HFFc6 (cell line): ENCODE data around the gene SRGAP3. TPM values are rescaled to one million over a fixed set of nuclear protein-coding genes. Genes with fewer than 3 reads are reported as not detected.

ENCODE experiments used
- DNase-seq: peaks from one replicate; pipeline ENCODE4 v3.0.0-alpha.2; 2018
- H3K27ac Mint-ChIP-seq: 2 replicates; pipeline ENCODE4 v1.8.0; 2020; ENCODE audit warnings: mild to moderate bottlenecking, mixed read lengths
- H3K27me3 Mint-ChIP-seq: 2 replicates; pipeline ENCODE4 v1.8.0; 2021; ENCODE audit warnings: mild to moderate bottlenecking, moderate library complexity, mixed read lengths; ENCODE audit not compliant: insufficient read depth
- H3K36me3 Mint-ChIP-seq: 2 replicates; pipeline ENCODE4 v1.8.0; 2021; ENCODE audit warnings: low read depth, mixed read lengths
- H3K4me1 Mint-ChIP-seq: 2 replicates; pipeline ENCODE4 v1.8.0; 2020; ENCODE audit warnings: low read depth, mixed read lengths
- H3K4me3 Mint-ChIP-seq: 2 replicates; pipeline ENCODE4 v1.8.0; 2020; ENCODE audit warnings: mild to moderate bottlenecking, moderate library complexity, mixed read lengths
- H3K9me3 Mint-ChIP-seq: 2 replicates; pipeline ENCODE4 v1.8.0; 2020; ENCODE audit warnings: mild to moderate bottlenecking, mixed read lengths
- total RNA-seq, 6 experiments: library from RNA; stranded (reverse); fragmentation: NEBNext Ultra II Directional; extraction: Animal tissue kit (Norgen Biotek cat#: 25700); gene quantifications; 2 replicates in 1 of 6; 3 replicates in 5 of 6; pipeline ENCODE4 v1.2.3, GENCODE V29; 2021
- TF ChIP-seq, protein P1 (sequence below): fragments of 200-600 bp; sonication (generic); IDR thresholded peaks from 2 replicates; pipeline ENCODE4 v1.5.0; 2021; ENCODE audit warnings: antibody characterized with exemption, mild to moderate bottlenecking

The SRGAP3 gene
- total RNA-seq, 6 experiments from 2014 or later: 0.23 to 0.92 (median 0.77) TPM

DNA sequence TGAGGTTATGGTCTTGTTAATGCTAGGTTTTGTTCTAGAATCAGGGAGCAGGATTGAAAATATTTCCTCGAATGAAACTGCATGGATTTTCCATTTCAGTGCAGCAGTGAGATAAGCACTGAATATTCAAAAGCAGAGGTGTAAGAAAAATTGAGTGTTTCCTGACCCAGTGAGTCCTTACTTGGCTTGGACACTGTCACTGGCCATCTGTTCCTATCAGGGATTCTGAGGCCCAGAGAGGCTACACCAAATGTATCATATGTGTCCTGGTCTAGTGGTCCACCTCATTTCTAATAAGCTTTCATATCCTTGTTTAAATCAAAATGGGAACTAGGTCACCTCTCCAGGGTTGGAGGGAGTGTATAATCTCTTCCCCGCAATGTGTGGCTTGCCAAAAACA, 225.1 kb downstream of the SRGAP3 start:
- DNase-seq: no peak
- Mint-ChIP-seq H3K9me3 (no peaks in the 10 kb centered on the region), H3K36me3 (no peaks in the 10 kb centered on the region), H3K4me1 (no peaks in the 10 kb centered on the region), H3K27me3 (peaks cover 47% of the 10 kb centered on the region), H3K4me3 (no peak overlapping the region), H3K27ac (no peak overlapping the region)
- TF ChIP-seq, protein P1, sequence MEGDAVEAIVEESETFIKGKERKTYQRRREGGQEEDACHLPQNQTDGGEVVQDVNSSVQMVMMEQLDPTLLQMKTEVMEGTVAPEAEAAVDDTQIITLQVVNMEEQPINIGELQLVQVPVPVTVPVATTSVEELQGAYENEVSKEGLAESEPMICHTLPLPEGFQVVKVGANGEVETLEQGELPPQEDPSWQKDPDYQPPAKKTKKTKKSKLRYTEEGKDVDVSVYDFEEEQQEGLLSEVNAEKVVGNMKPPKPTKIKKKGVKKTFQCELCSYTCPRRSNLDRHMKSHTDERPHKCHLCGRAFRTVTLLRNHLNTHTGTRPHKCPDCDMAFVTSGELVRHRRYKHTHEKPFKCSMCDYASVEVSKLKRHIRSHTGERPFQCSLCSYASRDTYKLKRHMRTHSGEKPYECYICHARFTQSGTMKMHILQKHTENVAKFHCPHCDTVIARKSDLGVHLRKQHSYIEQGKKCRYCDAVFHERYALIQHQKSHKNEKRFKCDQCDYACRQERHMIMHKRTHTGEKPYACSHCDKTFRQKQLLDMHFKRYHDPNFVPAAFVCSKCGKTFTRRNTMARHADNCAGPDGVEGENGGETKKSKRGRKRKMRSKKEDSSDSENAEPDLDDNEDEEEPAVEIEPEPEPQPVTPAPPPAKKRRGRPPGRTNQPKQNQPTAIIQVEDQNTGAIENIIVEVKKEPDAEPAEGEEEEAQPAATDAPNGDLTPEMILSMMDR: no peak

DNA sequence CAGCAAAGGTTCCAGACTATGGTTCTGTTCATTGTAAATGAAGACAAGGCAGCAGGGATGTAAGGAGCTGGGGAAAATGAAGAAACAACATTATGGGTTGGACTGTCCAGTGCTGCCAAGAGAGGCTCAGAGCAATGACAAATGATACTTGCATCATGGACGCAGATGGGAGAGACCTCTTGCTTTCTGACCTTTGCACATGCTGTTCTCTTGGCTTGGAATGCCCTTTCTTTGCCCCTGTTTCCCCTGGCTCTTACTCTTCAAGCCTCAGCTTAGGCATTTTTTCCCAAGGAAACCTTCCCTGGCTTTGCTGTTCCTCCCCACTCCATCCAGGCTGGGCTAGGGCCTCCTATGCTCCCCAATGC, 226.2 kb downstream of the SRGAP3 start:
- H3K27ac Mint-ChIP-seq: no peak overlapping the region
- peaks cover 51% of the 10 kb centered on the region for H3K27me3 Mint-ChIP-seq

DNA sequence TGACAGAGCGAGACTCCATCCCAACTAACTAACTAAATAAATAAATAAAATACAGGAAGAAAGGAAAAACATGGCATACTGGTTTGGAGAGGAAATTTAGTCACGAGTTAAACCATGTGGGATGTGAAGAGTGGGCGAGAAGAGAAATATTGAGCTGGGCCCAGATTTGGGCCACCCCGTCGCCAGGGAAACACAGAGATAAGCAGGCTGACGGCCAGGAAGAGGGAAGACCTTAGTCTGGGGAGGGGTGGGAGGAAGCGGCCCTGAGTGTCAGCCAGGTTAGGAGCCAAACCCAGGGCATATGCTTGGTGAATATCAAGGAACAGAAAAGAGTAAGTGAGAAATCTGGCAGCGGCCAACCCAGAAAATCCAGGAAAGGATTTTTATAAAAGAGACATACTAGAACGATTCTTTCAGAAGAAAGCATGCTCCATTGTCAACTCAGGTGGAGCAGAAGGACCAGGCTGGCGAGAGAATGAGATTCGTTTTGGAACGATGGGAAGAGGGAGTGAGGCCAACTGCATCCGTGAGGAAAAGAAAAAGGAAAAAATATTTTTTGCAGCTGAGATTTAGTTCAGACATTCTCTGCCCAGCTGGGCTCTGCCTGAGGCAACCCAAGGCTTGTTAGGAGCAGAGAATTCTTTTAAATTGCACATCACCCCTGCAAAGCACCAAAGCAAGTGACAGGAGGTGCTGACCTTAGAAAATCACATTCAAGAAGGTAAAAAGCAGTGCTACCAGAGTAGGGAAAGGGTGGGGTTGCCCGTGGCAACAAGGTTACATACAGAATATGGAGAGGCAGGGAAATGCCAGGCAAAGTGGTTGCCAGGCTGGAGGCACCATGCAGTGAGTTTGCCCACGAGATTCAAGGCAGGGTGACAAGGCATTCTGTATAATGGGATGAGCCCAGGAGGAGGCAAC, 226.9 kb downstream of the SRGAP3 start:
- no peak overlapping the region for H3K4me3 Mint-ChIP-seq
- TF ChIP-seq, protein P1: no peak
- DNase-seq: no peak
- H3K9me3 Mint-ChIP-seq: no peaks in the 10 kb centered on the region
- H3K36me3 Mint-ChIP-seq: no peaks in the 10 kb centered on the region
- no peaks in the 10 kb centered on the region for H3K4me1 Mint-ChIP-seq
- H3K27ac Mint-ChIP-seq: no peak overlapping the region
- H3K27me3 Mint-ChIP-seq: peaks cover 51% of the 10 kb centered on the region

More for the DNA sequence above, 226.2 kb downstream of the SRGAP3 start:
- H3K4me3 Mint-ChIP-seq: no peak overlapping the region
- DNase-seq: no peak
- H3K9me3 Mint-ChIP-seq: no peaks in the 10 kb centered on the region
- no peaks in the 10 kb centered on the region for H3K4me1 Mint-ChIP-seq
- no peaks in the 10 kb centered on the region for H3K36me3 Mint-ChIP-seq
- TF ChIP-seq, protein P1: no peak

DNA sequence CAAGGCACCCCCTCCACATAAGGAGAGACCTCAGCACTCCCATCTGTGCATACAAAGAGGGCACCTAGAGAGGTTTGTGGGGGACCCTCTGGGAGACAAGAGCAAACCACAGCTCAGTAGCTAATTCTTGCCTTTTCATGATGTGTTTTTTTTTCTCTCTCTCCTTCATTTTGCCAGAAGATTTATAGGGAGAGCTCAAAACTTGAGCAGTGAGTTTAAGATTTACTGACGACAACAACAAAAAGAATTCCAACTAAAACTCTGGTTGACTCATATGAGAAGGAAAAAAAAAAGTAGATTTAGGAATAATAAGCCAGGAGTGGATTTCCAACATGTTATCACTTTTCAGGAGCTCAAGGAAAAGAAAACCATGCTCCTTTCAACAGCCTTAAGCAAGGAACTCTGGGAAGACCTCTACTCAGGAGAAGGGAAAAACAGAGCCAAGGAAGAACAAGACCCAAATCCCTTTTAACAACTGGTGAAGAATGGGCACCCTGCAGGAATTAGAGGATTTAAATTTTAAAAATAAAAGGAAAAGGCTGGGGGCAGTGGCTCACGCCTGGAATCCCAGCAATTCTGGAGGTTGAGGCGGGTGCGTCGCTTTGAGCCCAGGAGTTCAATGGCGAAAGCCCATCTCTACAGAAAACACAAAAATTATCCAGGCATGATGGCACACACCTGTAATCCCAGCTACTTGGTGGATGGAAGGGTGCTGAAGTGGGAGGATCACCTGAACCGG, 228.0 kb downstream of the SRGAP3 start:
- Mint-ChIP-seq H3K27ac (no peak overlapping the region), H3K4me3 (no peak overlapping the region), H3K27me3 (peaks cover 55% of the 10 kb centered on the region), H3K36me3 (no peaks in the 10 kb centered on the region), H3K4me1 (no peaks in the 10 kb centered on the region), H3K9me3 (no peaks in the 10 kb centered on the region)
- TF ChIP-seq, protein P1: no peak
- no peak for DNase-seq

DNA sequence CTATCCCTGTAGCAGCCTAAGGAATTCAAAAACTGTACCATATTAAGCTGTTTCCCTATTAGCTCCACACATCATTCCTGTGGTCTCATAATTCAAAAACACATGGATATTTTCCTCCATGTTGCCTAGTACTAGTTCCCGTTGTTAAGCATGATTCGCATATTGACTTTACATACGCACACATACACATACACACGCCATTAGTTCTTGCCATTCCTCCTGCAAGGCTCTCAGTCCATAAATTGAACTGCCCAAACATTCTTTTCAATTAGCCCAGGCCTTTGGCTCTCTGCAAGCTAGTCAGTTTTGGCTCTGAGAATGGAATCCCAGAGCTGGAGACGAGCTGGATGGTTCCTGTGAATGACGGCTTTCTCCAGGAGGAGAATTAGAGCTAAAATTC, 229.0 kb downstream of the SRGAP3 start:
- no peak overlapping the region for H3K27ac Mint-ChIP-seq
- no peak overlapping the region for H3K4me3 Mint-ChIP-seq
- TF ChIP-seq, protein P1: no peak
- no peak for DNase-seq
- H3K36me3 Mint-ChIP-seq: no peaks in the 10 kb centered on the region
- H3K27me3 Mint-ChIP-seq: peaks cover 52% of the 10 kb centered on the region
- H3K9me3 Mint-ChIP-seq: no peaks in the 10 kb centered on the region
- no peaks in the 10 kb centered on the region for H3K4me1 Mint-ChIP-seq
